GM19324 (cell line): Measurements from ENCODE around the gene VSIG10.
"Not testable (repeated sequence)": the region's sequence is repeated elsewhere in the genome, so short reads cannot be mapped to it uniquely, and the experiment has no call there.

Experiments used
- ATAC-seq: cut with Tn5 transposase; IDR thresholded peaks from one replicate; pipeline ENCODE4 v1.9.1; 2021; ENCODE audit warnings: mild to moderate bottlenecking, moderate library complexity; ENCODE audit not compliant: unreplicated experiment, low FRiP score

Gene VSIG10

DNA sequence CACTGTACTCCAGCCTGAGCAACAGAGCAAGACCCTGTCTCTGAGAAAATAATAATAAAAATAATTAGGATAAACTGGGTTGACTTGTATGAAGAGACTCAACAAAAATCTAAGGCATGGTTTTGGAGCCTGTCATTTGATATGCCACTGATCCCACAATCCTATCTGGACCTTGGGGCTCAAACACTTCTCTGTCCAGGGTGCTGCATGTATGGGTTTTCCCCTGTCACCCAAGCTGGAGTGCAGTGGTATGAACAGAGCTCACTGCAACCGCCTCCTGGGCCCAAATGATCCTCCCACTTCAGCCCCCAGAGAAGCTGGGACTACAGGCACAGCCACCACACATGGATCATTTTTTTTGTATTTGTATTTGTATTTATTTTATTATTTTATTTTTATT, 5.3 kb upstream of the VSIG10 start:
- no peak for ATAC-seq

DNA sequence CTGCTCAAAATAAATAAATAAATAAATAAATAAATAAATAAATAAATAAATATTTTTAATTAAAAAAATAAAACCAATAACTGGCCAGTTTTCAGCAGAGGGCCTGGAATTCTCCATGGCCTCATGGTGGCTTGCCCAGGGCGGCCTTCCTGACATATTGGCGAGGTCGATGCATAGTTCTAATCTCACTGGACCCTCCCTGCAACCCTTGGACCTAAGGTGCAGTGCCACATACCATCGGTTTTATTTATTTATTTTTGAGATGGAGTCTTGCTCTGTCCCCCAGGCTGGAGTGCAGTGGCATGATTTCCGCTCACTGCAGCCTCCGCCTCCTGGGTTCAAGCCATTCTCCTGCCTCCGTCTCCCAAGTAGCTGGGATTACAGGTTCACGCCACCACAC, 3.9 kb upstream of the VSIG10 start:
- no peak for ATAC-seq

DNA sequence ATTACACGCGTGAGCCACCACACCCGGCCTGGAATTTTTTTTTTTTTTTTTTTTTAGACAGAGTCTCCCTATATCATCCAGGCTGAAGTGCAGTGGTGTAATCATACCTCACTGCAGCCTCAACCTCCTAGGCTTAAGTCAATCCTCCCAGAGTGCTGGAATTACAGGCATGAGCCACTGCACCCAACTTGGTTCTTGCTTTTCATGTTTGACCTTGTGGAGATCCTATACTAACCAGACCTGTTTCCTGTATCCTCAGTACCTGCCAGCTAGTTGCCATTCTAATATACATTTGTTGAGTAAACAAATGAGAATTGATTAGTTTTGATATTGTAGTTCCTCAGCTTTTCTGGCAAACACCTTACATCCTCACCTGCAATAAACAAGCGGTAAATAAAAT, 3.2 kb upstream of the VSIG10 start:
- no peak for ATAC-seq

DNA sequence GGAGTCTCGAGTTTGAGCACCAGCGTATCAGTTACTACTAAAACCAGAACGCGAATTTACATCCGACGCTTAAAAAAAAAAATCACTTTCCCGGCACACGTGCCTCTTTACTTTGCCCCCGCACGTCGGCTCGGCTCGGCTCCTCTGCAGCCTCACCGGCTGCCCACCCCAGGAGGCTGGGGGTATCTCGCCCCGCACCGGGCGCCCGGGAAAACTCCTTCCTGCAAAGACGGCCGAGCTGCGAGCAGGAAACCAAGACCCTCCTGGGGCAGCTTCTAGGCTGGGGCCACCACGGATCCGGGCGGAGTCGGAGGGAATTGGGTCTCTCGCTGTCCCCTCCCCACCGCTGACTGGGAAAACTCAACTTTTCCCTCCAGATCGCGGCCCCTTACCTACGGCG, 610 bp downstream of the VSIG10 start:
- no peak for ATAC-seq

DNA sequence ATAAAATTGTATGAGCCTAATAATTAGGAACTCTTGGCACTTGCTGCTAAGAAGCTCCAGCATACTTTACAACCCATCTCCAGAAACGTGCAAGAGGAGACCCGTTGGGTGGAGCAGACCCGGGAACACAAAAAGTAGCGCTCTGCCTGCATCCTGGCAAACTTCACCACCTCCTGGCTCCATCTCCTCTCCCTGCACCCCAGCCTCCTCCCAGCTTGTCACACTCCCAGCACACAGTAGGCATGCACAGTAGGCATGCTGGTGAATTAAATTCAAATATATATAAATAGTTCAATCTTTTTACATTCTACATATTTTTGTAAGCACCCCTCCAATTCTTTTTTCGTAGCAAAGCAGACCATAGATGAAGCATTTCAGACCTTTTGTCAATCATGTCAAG, 1.2 kb downstream of the VSIG10 start:
- no peak for ATAC-seq

DNA sequence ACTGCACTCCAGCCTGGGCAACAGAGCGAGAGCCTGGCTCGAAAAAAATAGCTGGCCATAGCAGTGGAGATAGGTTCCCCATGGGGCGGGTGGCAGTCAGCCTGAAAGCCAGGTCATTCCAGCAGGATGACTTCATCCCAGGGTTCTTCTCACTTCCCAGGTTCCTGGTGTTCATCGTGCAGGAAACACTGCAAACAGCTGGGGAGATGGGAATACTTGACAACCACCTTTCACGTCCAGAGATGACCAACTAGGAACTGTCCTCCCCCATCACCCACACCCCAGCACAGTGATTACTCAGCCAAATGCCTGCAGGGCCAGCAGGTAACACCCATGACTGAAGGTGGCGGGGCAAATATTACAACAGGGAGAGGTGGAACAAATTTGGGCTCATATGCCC, 1.7 kb downstream of the VSIG10 start:
- ATAC-seq, result no peak

DNA sequence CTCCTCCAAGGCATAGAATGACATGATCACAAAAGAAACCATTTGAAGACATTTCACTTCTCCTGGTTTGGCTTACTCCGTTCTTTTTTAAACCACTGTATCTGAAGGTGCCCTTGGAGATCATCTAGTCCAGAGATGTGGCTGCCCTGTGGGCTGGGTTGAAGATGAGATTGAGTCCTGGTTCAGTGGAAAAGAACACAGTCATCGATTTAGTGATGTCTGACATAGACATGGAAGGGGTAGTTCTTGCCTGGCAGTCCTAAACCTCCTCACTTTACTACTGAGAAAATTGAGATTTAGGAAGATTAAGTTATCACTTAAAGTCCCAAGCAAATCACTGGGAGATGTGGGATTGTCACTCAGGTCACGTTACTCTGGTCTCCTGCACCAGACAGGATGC, 2.8 kb downstream of the VSIG10 start:
- no peak for ATAC-seq

DNA sequence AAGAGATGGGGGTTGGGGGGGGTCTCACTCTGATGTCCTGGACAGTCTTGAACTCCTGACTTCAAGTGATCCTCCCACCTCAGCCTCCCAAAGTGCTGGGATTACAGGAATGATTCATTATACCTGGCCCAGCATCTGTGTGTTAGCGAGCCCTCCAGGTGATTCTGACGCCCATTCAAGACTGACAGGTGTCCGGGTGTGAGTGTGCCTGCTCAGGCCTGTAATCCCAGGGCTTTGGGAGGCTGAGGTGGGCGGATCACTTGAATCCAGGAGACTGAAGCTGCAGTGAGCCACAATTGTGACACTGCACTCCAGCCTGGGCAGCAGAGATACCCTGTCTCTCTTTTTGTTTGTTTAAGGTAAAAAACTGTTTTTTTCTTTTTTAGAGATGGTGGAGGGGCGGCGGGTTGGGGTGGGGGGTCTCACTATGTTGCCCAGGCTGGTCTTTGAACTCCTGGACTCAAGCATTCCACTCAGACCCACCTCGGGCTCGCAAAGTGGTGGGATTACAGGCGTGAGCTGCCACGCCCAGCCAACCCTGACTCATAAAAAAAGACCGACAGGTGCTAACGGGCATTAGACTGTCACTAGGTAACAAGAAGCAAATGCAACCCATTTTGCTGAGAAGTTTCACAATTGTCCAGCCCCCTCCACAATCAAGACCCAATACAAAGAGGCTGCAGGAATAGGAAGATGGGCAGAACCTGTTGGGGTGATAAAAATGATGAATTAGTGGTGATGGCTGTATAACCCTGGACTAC, 4.7 kb downstream of the VSIG10 start:
- no peak for ATAC-seq

DNA sequence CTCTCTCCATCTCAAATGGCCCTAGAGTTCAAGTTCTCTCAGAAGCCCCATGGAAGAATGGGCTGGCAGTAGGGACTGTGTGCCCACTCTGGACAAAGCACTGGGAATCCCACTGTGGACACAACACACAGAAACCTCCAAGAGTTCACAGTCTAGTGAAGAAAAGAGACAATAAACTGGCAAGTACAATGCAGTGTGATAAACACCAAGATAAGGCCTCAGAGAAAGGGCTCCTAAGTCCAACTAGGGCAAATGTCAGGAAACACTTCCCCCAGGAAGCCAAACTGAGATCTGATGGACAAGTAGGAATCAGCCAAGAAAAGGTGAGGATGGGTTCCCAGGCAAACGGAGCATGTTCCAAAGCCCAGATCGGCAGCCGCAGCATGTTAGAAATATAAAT, 5.4 kb downstream of the VSIG10 start:
- no peak for ATAC-seq

DNA sequence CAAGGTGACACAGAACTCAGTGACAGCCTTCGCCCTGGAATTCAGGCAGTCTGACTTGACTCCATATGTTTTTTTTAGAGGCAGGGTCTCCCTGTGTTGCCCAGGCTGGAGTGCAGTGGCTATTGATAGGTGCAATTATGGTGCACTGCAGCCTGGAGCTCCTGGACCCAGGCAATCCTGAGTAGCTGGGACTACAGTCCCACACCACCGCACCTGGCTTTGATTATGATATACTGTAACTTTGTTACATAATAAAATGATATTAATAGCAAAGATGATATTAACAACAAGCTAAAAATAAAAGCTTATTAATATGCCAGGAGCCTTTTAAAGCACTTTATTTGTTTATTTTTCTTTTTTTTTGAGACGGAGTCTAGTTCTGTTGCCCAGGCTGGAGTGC, 9.8 kb downstream of the VSIG10 start:
- ATAC-seq, result no peak

DNA sequence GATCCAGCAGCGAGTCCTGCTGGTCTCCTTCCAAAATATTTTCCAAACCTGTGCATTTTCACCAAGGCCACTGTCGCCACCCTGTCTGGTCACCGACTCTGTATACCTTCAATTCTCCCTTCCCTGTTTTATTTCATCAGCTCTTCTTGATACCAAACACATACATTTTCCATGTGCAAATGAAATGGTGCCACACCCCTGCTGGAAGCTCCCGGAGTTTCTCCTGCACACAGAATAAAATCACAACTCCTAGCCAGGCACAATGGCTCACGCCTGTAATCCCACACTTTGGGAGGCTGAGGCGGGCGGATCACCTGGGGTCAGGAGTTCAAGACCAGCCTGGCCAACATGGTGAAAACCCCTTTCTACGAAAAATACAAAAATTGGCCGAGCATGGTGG, 14.0 kb downstream of the VSIG10 start:
- no peak for ATAC-seq

DNA sequence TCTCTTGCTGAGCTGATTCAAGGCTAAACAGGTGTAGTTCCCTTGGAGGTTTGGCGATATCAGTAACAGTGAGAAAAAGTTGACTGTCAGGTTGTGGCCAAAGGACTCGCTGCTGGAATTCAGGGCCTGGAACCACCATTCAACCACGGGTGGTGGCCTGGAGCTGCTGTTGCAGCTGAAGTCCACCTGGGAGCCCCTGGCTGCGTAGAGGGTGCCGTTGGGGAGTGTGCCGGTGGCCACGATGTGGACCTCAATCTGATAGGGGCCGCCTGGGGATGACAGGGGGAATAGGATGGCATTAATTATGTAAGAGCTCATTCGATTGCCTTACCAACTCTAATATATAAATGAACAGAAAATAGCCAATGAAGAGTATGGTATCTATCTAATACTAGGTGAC, 21.6 kb downstream of the VSIG10 start:
- no peak for ATAC-seq

DNA sequence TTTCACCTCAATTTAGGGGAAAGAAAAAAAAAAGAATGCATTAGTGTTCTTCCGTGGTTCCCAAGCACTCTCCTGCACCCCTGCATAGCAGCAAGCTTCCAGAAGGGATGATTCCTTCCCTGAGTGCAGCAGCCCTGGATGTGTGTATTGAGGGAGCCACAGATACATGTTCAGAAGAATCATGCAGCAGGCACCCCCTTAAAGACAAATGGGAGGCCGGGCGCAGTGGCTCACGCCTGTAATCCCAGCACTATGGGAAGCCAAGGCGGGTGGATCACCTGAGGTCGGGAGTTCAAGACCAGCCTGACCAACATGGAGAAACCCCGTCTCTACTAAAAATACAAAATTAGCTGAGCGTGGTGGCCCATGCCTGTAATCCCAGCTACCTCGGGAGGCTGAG, 22.3 kb downstream of the VSIG10 start:
- ATAC-seq, result not testable (repeated sequence)

DNA sequence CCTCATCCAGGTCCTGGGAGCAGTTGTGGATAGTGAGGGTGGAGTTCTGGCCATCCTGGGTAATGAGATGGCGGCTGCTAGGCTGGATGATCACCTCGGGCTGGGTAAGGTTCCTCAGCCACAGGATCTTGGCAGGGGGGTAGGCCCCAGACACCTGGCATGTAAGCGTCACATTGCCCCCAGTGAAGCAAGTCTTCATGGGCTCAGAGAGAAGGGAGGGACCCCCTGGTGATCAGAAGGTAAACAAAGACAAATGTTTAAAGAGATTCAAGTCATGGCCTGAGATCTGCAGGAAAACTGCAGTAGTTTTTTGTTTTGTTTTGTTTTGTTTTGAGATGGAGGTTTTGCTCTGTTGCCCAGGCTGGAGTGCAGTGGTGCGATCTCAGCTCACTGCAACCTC, 30.0 kb downstream of the VSIG10 start:
- no peak for ATAC-seq

DNA sequence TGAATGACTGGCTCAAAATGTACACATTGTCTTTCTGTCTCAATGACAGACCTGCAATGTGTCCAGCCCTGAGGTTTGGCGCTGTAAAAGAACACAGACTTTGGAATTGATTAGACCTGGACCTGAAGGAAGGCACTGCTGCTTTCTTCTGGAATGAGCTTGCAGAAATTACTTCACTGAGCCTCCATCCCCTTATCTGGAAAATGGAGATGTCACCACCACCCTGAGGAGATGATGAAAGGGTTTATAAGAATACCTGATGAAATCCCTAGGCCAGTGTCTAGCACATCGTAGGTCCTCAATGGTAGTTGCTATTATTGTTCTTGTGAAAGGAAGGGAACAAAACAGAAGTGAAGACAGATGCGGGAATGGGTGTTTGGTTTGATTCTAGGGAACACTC, 33.2 kb downstream of the VSIG10 start:
- ATAC-seq, result no peak

DNA sequence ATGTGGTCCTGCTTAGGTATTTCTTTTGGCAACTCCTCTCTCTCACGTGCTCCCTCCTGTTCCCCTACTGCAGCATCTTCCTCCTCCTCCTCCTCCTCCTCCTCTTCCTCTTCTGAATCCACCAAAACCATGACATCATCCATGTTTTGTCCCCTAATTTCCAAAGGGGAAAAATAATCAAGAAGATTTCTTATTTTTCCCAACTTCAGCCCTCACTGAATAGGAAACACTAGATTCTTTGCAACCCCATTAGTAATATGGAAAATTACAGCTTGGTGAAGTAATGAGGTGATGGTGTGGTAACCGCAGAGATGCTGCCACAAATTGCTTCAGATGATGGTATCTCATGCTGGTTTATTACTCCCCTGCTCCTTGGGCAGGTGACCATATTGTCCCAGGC, 35.4 kb downstream of the VSIG10 start:
- ATAC-seq, result no peak

DNA sequence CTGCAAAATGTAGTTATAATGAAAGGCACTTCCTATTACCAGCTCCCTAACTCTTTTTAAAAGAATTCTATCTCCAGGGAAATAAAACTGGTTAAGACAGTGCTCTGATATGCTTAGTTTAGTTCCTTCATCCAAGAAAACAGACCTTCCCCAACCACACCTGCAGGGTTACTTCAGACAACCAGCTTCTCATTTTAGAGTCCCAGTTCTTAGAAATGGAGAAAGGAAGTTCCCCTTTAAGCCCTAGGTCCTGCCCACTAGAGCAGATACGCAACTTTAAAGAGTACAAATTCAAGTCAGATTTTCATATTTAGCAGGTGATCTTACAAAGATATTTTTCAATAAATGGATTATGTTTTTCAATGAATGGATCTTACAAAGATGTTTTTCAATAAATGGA, 38.4 kb downstream of the VSIG10 start:
- ATAC-seq, result no peak

DNA sequence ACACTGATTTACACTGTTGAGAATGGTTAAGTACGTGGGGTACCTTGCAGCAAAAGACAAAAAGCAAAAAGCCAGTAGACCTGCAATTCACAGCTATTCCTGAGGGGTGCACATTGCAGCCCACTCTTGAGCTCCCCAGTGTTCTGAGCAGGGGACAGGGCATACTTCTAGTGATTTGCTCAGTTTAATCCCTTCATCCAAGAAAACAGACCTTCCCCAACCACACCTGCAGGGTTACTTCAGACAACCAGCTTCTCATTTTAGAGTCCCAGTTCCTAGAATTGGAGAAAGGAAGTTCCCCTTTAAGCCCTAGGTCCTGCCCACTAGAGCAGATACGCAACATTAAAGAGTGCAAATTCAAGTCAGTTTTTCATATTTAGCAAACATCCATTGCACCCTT, 39.2 kb downstream of the VSIG10 start:
- no peak for ATAC-seq

DNA sequence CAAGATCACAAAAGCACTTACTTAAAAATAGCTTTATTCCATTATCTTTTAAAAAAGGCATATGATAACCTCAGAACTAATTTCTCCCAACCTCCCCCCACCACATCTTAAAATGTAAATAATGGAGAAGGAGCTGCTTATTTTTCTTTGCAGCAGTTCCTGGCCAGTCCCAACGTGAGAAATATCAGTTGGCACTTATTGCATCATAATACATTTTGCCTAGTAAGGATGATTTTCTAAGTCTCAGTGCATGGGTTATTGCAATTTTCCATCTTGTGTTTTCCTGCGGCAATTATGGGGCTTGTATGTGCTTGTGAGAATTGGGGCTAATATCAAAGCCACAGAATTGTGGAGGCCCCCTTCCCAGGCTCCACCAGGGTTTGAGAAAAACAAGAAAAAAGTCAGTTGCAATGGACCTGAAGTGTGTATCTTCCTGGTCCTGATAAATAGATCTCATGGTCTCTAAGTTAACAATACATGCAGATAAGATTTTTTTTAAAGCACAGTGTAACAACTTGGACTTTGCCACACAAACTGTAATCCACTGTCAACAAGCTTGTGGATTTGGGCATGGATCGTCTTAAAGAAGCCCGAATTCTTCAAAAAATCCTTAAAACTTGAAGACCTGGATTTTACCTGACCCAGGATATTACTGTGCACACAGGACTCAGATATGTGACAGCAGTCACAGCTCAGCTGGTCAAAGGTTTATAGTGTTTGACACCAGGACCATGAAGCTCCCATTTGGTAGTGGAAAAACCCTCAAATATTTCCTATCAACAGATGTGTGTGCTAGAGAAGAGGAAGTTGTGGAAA, 40.0 kb downstream of the VSIG10 start:
- no peak for ATAC-seq

DNA sequence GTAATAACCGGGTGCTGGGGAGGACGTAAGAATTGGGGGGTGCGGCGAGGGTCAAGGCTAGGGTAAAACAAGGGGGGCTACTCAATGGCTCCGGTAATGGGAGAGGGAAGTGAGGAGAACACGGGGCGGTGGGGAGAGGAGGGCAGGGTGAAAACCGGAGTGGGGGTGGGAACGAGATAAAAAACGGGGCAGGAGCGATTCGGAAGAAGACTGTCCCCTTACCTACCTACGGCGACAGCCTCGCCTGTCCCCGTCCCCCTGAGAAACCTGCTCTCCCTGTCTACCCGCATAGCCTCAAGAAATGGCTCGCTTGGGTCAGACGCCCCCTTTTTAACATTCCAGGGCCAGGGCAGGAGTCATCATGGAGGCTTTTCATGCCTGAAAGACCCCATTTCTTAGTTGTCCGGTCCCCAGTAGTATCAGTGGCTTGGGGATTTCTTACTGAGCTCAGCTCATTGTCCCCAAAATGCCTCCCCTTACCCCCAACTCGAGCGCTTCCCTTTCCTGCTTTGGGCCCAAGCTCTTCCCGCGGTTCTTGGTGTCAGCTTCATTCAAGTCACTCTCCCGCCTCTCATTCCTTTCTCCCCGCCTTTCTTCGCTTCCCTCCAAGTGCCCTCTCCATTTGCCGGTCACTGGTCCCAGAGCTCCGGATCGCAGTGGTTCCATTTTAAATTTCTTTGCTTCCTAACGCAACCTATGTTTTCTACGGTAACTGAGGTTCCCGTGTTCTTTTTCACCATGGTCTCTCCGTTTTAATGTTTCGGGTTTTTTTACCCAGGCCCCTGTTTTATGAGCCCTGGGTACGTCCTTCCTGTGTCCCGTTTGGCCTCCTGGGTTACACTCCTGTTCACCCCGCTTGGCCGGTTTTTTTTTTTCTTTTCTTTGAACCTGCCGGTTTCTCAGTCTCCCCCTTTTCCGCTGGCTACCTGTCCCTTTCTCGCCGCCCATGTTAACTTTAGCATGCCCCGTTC, 41.7 kb downstream of the VSIG10 start:
- no peak for ATAC-seq
